Prostate gland (tissue), 2 donors: ENCODE data around the gene SUMO3.

Source experiments
- CTCF ChIP-seq, 4 experiments: fragments of 200-600 bp in 2 of 4; fragments of 450-650 bp in 2 of 4; sonication (generic) in 2 of 4; IDR thresholded peaks; 1 replicate in 3 of 4; 2 replicates in 1 of 4; pipeline ENCODE4 v1.5.1; 2016 to 2019; ENCODE audit warnings: antibody characterized with exemption in 4 of 4, mild to moderate bottlenecking in 2 of 4, moderate library complexity in 2 of 4
- POLR2A ChIP-seq: fragments of 450-650 bp; IDR thresholded peaks from one replicate; pipeline ENCODE4 v1.6.1; 2016; ENCODE audit warnings: antibody characterized with exemption, mild to moderate bottlenecking
- POLR2AphosphoS5 ChIP-seq: sonication (generic); formaldehyde crosslinking; IDR thresholded peaks from one replicate; pipeline ENCODE4 v1.6.1; 2017; ENCODE audit warnings: antibody characterized with exemption

DNA sequence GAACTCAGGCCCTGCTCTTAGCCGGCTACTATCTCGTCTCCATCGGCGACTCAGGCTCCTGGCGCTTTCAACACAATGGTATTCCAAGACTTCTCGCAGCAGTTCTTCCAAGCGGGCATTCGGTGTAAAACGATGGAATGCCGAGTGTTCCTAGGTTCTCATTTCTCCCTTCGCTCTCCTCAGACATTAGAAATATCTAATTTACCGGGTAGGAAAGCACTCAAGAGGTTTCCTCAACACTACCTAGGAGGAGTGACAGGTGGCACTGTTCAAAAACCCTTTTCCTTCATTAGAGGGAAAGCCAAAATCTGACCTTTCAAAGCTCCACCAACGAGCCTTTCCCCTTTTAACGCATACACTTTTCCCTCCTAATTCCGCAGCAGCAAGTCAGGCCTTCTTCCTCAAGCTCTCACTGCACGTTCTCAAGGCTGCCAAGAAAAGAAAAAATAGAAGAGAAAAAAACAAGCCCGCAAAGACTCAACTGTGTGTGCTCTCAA, 16.8 kb downstream of the SUMO3 start:
- TF ChIP-seq CTCF (IDR thresholded peaks at IDR 0.05) (peak in 1 of 4 experiments; percentile 37), POLR2AphosphoS5 (no peak), POLR2A (no peak)
